B cell (primary cell): ENCODE results near the gene UNC5C.

Experiments
- CTCF ChIP-seq: fragments of 200-600 bp; IDR thresholded peaks from one replicate; pipeline ENCODE4 v1.8.0; 2022; ENCODE audit warnings: antibody characterized with exemption, mild to moderate bottlenecking
- EZH2 ChIP-seq: IDR thresholded peaks from 2 replicates; pipeline ENCODE4 v1.6.1; 2012; ENCODE audit warnings: borderline replicate concordance, low read depth, mild to moderate bottlenecking, moderate library complexity, low read length; ENCODE audit not compliant: insufficient read depth, poor library complexity, severe bottlenecking

- no peak for TF ChIP-seq CTCF
- TF ChIP-seq EZH2, result no peak
Observed at GRCh38 chr4:95499291-95499696, 49.5 kb downstream of the UNC5C start.
